PC-3 (cell line): ENCODE results near the gene PIR. TPM values are rescaled to one million over a fixed set of nuclear protein-coding genes. Genes with fewer than 3 reads are reported as not detected.
A peak's percentile ranks its signal among the peaks of the same experiment; 100 is the strongest.

Source experiments
- ATAC-seq: fragments of 200-7000 bp; cut with Tn5 transposase; 2 replicates; pipeline ENCODE4 v1.9.1; 2020; ENCODE audit warnings: mild to moderate bottlenecking, moderate library complexity
- BruUV-seq: library from RNA; stranded (reverse); fragments of 400-500 nt; replicated peaks from 2 replicates; lab custom pipeline; 2021; lab: Mats Ljungman, UMichigan
- CTCF ChIA-PET: fragments of 300-600 bp; sonication (Branson Sonifier 250); formaldehyde crosslinking; loops from one replicate; lab custom pipeline; 2022; ENCODE audit warnings: antibody characterized with exemption; lab: Charles Lee
- POLR2A ChIA-PET: fragments of 300-600 bp; sonication (Branson Sonifier 250); formaldehyde crosslinking; loops from one replicate; lab custom pipeline; 2022; ENCODE audit warnings: antibody characterized with exemption; ENCODE audit not compliant: unreplicated experiment; lab: Charles Lee
- DNase-seq: peaks from one replicate; pipeline ENCODE4 v3.0.0-alpha.2; 2015
- H2AFZ ChIP-seq: fragments of 300-600 bp; sonication (generic); 2 replicates; pipeline ENCODE4 v1.6.0; 2016; ENCODE audit warnings: antibody characterized with exemption, low read length
- H3F3A ChIP-seq: fragments of 300-600 bp; sonication (generic); one replicate; pipeline ENCODE4 v1.6.0; 2017; ENCODE audit warnings: antibody characterized with exemption, low read length, control low read depth, mild to moderate bottlenecking; ENCODE audit not compliant: unreplicated experiment
- H3K27ac ChIP-seq: fragments of 300-600 bp; sonication (generic); 2 replicates; pipeline ENCODE4 v1.5.1; 2016; ENCODE audit warnings: mild to moderate bottlenecking, low read length
- H3K27me3 ChIP-seq: fragments of 300-600 bp; sonication (generic); 2 replicates; pipeline ENCODE4 v1.6.1; 2016; ENCODE audit warnings: low read length, mixed read lengths
- H3K36me3 ChIP-seq: fragments of 300-600 bp; sonication (generic); 2 replicates; pipeline ENCODE4 v1.6.1; 2016; ENCODE audit warnings: low read depth, mixed run types, low read length, mixed read lengths
- H3K4me1 ChIP-seq: fragments of 300-600 bp; sonication (generic); 2 replicates; pipeline ENCODE4 v1.5.1; 2016; ENCODE audit warnings: low read length; ENCODE audit not compliant: insufficient read depth
- H3K4me2 ChIP-seq: fragments of 300-600 bp; sonication (generic); 2 replicates; pipeline ENCODE4 v1.6.0; 2016; ENCODE audit warnings: low read length
- H3K4me3 ChIP-seq: fragments of 300-600 bp; sonication (generic); 2 replicates; pipeline ENCODE4 v1.5.1; 2016; ENCODE audit warnings: mild to moderate bottlenecking, low read length, mixed read lengths
- H3K79me2 ChIP-seq: fragments of 300-600 bp; sonication (generic); 2 replicates; pipeline ENCODE4 v1.6.1; 2017; ENCODE audit warnings: low read length, mixed read lengths
- H3K9ac ChIP-seq: fragments of 300-600 bp; sonication (generic); 2 replicates; pipeline ENCODE4 v1.6.0; 2016; ENCODE audit warnings: mild to moderate bottlenecking, low read length
- H3K9me2 ChIP-seq: fragments of 300-600 bp; sonication (generic); replicated peaks from 2 replicates; pipeline ENCODE4 v1.6.1; 2016; ENCODE audit warnings: mixed run types, low read length, mixed read lengths
- H3K9me3 ChIP-seq: fragments of 300-600 bp; sonication (generic); 2 replicates; pipeline ENCODE4 v1.6.1; 2016; ENCODE audit warnings: low read length, mixed read lengths
- H4K20me1 ChIP-seq: fragments of 300-600 bp; sonication (generic); 2 replicates; pipeline ENCODE4 v1.6.1; 2016; ENCODE audit warnings: low read length, mixed read lengths
- EZH2 ChIP-seq: fragments of 300-600 bp; sonication (generic); IDR thresholded peaks from one replicate; pipeline ENCODE4 v1.6.1; 2017; ENCODE audit warnings: antibody characterized with exemption, mild to moderate bottlenecking, low read length; ENCODE audit not compliant: unreplicated experiment
- EZH2phosphoT487 ChIP-seq: fragments of 300-600 bp; sonication (generic); IDR thresholded peaks from 2 replicates; pipeline ENCODE4 v1.6.1; 2018; ENCODE audit warnings: mild to moderate bottlenecking, antibody characterized with exemption, low read length, borderline replicate concordance
- intact Hi-C: fragments of 100-400 bp; cut with micrococcal nuclease; formaldehyde crosslinking; loops from 2 replicates; pipeline ENCODE4 v1.9.0; 2023
- total RNA-seq: library from RNA; depleted of rRNA; stranded (reverse); fragments of >200 nt; gene quantifications from 2 replicates; pipeline ENCODE4 v1.2.3, GENCODE V29; 2014
- TF ChIP-seq, protein P1 (sequence below): fragments of 300-600 bp; sonication (generic); conservative IDR thresholded peaks from 2 replicates; pipeline ENCODE4 v1.5.1; 2017; ENCODE audit warnings: antibody characterized with exemption, low read depth, mild to moderate bottlenecking, low read length

PIR gene
- total RNA-seq, 1 experiment from 2014 or later: 50.8 TPM

GRCh38 chrX:15509845-15510244 lies 16.7 kb upstream of the PIR start:
- no peak overlapping the region for H3K9ac ChIP-seq
- DNase-seq (no peak), ATAC-seq (no peak)
- no peaks in the 10 kb centered on the region for H3F3A ChIP-seq
- ChIA-PET POLR2A (no interaction called here), CTCF (no interaction called here)
- TF ChIP-seq EZH2 (no peak), EZH2phosphoT487 (no peak)
- TF ChIP-seq, protein P1, sequence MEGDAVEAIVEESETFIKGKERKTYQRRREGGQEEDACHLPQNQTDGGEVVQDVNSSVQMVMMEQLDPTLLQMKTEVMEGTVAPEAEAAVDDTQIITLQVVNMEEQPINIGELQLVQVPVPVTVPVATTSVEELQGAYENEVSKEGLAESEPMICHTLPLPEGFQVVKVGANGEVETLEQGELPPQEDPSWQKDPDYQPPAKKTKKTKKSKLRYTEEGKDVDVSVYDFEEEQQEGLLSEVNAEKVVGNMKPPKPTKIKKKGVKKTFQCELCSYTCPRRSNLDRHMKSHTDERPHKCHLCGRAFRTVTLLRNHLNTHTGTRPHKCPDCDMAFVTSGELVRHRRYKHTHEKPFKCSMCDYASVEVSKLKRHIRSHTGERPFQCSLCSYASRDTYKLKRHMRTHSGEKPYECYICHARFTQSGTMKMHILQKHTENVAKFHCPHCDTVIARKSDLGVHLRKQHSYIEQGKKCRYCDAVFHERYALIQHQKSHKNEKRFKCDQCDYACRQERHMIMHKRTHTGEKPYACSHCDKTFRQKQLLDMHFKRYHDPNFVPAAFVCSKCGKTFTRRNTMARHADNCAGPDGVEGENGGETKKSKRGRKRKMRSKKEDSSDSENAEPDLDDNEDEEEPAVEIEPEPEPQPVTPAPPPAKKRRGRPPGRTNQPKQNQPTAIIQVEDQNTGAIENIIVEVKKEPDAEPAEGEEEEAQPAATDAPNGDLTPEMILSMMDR: no peak
- H3K79me2 ChIP-seq: no peaks in the 10 kb centered on the region
- intact Hi-C loops: no loop called here
- no peak overlapping the region for H2AFZ ChIP-seq
- H3K4me3 ChIP-seq: no peak overlapping the region
- H3K27me3 ChIP-seq: no peaks in the 10 kb centered on the region
- no peaks in the 10 kb centered on the region for H3K9me3 ChIP-seq
- no peaks in the 10 kb centered on the region for H3K36me3 ChIP-seq
- H4K20me1 ChIP-seq: no peaks in the 10 kb centered on the region
- BruUV-seq: no TSS peak
- H3K9me2 ChIP-seq: no peaks in the 10 kb centered on the region
- no peak overlapping the region for H3K27ac ChIP-seq
- H3K4me2 ChIP-seq: no peak overlapping the region
- peaks cover 13% of the 10 kb centered on the region for H3K4me1 ChIP-seq

DNA sequence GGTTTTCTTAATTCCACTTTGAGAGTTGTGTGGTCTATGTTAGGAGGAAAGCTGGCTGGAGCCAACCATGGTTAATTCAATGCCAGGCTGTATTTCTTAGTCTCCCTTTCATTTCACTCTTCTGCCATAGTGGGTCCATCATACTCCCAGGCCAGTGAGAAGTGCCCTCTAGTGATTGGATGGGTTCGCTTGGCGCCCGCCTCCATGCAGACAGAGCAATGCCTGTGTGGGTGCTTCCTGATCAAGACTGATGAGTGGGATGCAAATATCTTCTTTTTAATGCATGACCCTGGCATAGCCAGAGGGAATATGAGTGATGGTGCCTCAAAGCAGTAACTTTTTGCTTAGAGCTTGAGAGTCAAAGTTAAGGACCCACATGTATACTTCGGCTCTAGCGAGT lies 13.9 kb upstream of the PIR start:
- POLR2A ChIA-PET: no interaction called here
- no peaks in the 10 kb centered on the region for H3K9me2 ChIP-seq
- ATAC-seq (no peak), DNase-seq (no peak)
- H3K27me3 ChIP-seq: no peaks in the 10 kb centered on the region
- no peaks in the 10 kb centered on the region for H3K79me2 ChIP-seq
- no TSS peak for BruUV-seq
- no peak overlapping the region for H3K9ac ChIP-seq
- H3K4me3 ChIP-seq: no peak overlapping the region
- H3K36me3 ChIP-seq: no peaks in the 10 kb centered on the region
- H3K9me3 ChIP-seq: no peaks in the 10 kb centered on the region
- CTCF ChIA-PET: no interaction called here
- no peak overlapping the region for H3K27ac ChIP-seq
- no peak overlapping the region for H3K4me2 ChIP-seq
- no peak overlapping the region for H2AFZ ChIP-seq
- H3K4me1 ChIP-seq: peaks cover 4% of the 10 kb centered on the region; the same call in 1 of the 2 replicates
- no peaks in the 10 kb centered on the region for H4K20me1 ChIP-seq
- TF ChIP-seq EZH2phosphoT487: no peak
- TF ChIP-seq, protein P1: no peak
- TF ChIP-seq EZH2: no peak
- H3F3A ChIP-seq: no peaks in the 10 kb centered on the region
- intact Hi-C loops: no loop called here

GRCh38 chrX:15505101-15505500 lies 12.0 kb upstream of the PIR start:
- no peak overlapping the region for H3K4me2 ChIP-seq
- no peaks in the 10 kb centered on the region for H3F3A ChIP-seq
- peaks cover 4% of the 10 kb centered on the region; the same call in 1 of the 2 replicates for H3K4me1 ChIP-seq
- no TSS peak for BruUV-seq
- TF ChIP-seq EZH2phosphoT487 (no peak), EZH2 (no peak)
- TF ChIP-seq, protein P1: no peak
- H3K27me3 ChIP-seq: no peaks in the 10 kb centered on the region
- POLR2A ChIA-PET: no interaction called here
- no peaks in the 10 kb centered on the region for H4K20me1 ChIP-seq
- CTCF ChIA-PET: no interaction called here
- no peaks in the 10 kb centered on the region for H3K79me2 ChIP-seq
- peak; percentile 7 for DNase-seq
- peak; percentile 31; the same call in 1 of the 2 replicates for ATAC-seq
- intact Hi-C loops: no loop called here
- no peaks in the 10 kb centered on the region for H3K9me2 ChIP-seq
- H3K9me3 ChIP-seq: no peaks in the 10 kb centered on the region
- no peaks in the 10 kb centered on the region for H3K36me3 ChIP-seq
- H3K4me3 ChIP-seq: no peak overlapping the region
- no peak overlapping the region for H3K9ac ChIP-seq
- H2AFZ ChIP-seq: no peak overlapping the region
- no peak overlapping the region for H3K27ac ChIP-seq
